IMR-90 (cell line): ENCODE data around the gene FSTL3.

ENCODE experiments used
- BHLHE40 ChIP-seq: fragments of 150-350 bp; IDR thresholded peaks from 2 replicates; pipeline ENCODE4 v1.6.1; 2016; ENCODE audit warnings: mild to moderate bottlenecking, low read depth, low read length
- CEBPB ChIP-seq: IDR thresholded peaks from 2 replicates; pipeline ENCODE4 v1.6.1; 2012; ENCODE audit warnings: low read depth, low read length, improper control_type of control experiment
- MAZ ChIP-seq: IDR thresholded peaks from 2 replicates; pipeline ENCODE4 v1.6.1; 2012; ENCODE audit warnings: low read depth, mild to moderate bottlenecking, low read length, improper control_type of control experiment, moderate library complexity, borderline replicate concordance
- MXI1 ChIP-seq: IDR thresholded peaks from 2 replicates; pipeline ENCODE4 v1.6.1; 2012; ENCODE audit warnings: low read depth, mild to moderate bottlenecking, low read length, moderate library complexity, borderline replicate concordance
- POLR2A ChIP-seq: IDR thresholded peaks from 2 replicates; pipeline ENCODE4 v1.6.1; 2012; ENCODE audit warnings: mild to moderate bottlenecking, low read depth, low read length
- RAD21 ChIP-seq: IDR thresholded peaks from 2 replicates; pipeline ENCODE4 v1.6.1; 2012; ENCODE audit warnings: low read length, improper control_type of control experiment
- RCOR1 ChIP-seq: IDR thresholded peaks from 2 replicates; pipeline ENCODE4 v1.6.1; 2012; ENCODE audit warnings: mild to moderate bottlenecking, low read length, improper control_type of control experiment; ENCODE audit not compliant: insufficient replicate concordance
- RFX5 ChIP-seq: IDR thresholded peaks from 2 replicates; pipeline ENCODE4 v1.8.0; 2012; ENCODE audit warnings: low read depth, mild to moderate bottlenecking, low read length, moderate library complexity
- SMC3 ChIP-seq: fragments of 150-350 bp; IDR thresholded peaks from 2 replicates; pipeline ENCODE4 v1.6.1; 2016; ENCODE audit warnings: low read depth, mild to moderate bottlenecking, antibody characterized with exemption, low read length, moderate library complexity
- TF ChIP-seq, protein P1 (sequence below): conservative IDR thresholded peaks from 2 replicates; pipeline ENCODE4 v1.5.1; 2012; ENCODE audit warnings: mild to moderate bottlenecking, low read depth, low read length, improper control_type of control experiment
- TF ChIP-seq, protein P2 (sequence below): fragments of 150-350 bp; IDR thresholded peaks from 2 replicates; pipeline ENCODE4 v1.6.1; 2017; ENCODE audit warnings: mild to moderate bottlenecking, antibody characterized with exemption, low read length, low read depth
- TF ChIP-seq, protein P3 (sequence below): fragments of 150-350 bp; IDR thresholded peaks from 2 replicates; pipeline ENCODE4 v1.6.1; 2016; ENCODE audit warnings: low read depth, mild to moderate bottlenecking, low read length, moderate library complexity, borderline replicate concordance

DNA sequence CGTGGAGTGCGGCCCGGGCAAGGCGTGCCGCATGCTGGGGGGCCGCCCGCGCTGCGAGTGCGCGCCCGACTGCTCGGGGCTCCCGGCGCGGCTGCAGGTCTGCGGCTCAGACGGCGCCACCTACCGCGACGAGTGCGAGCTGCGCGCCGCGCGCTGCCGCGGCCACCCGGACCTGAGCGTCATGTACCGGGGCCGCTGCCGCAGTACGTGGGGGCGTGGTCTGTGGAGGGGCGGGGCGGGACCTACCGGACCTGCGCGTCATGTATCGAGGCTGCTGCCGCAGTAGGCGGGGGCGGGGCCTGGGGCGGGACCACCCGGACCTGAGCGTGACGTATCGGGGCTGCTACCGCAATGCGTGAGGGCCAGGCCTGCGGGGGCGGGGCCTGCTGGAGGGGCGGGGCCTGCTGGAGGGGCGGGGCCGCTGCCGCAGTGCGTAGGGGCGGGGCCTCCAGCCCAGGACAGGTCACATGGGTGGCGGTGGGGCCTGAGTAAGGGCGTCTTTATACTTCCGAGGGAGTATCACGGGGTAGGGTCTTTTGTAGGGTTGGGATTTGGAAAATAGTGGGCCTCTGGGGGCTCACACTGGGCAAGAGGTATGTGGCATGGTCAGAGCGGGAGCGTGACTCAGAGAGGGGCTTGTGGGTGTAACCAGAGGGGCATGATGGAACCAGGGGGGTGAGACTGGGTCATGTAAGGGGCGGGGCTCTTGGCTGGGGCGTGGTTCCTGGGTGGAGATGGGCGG, 4.3 kb downstream of the FSTL3 start:
- TF ChIP-seq, protein P1, sequence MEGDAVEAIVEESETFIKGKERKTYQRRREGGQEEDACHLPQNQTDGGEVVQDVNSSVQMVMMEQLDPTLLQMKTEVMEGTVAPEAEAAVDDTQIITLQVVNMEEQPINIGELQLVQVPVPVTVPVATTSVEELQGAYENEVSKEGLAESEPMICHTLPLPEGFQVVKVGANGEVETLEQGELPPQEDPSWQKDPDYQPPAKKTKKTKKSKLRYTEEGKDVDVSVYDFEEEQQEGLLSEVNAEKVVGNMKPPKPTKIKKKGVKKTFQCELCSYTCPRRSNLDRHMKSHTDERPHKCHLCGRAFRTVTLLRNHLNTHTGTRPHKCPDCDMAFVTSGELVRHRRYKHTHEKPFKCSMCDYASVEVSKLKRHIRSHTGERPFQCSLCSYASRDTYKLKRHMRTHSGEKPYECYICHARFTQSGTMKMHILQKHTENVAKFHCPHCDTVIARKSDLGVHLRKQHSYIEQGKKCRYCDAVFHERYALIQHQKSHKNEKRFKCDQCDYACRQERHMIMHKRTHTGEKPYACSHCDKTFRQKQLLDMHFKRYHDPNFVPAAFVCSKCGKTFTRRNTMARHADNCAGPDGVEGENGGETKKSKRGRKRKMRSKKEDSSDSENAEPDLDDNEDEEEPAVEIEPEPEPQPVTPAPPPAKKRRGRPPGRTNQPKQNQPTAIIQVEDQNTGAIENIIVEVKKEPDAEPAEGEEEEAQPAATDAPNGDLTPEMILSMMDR = peak; percentile 63
- TF ChIP-seq POLR2A (peak; percentile 94), CEBPB (no peak), MXI1 (no peak), RAD21 (peak; percentile 40), MAZ (peak; percentile 60; the same call in 1 of the 2 replicates), RFX5 (no peak), BHLHE40 (peak; percentile 45), SMC3 (peak; percentile 39), RCOR1 (no peak)
- TF ChIP-seq, protein P2, sequence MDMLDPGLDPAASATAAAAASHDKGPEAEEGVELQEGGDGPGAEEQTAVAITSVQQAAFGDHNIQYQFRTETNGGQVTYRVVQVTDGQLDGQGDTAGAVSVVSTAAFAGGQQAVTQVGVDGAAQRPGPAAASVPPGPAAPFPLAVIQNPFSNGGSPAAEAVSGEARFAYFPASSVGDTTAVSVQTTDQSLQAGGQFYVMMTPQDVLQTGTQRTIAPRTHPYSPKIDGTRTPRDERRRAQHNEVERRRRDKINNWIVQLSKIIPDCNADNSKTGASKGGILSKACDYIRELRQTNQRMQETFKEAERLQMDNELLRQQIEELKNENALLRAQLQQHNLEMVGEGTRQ = peak; percentile 79
- TF ChIP-seq, protein P3, sequence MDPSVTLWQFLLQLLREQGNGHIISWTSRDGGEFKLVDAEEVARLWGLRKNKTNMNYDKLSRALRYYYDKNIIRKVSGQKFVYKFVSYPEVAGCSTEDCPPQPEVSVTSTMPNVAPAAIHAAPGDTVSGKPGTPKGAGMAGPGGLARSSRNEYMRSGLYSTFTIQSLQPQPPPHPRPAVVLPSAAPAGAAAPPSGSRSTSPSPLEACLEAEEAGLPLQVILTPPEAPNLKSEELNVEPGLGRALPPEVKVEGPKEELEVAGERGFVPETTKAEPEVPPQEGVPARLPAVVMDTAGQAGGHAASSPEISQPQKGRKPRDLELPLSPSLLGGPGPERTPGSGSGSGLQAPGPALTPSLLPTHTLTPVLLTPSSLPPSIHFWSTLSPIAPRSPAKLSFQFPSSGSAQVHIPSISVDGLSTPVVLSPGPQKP = no peak
